GM23338 (cell line): ENCODE measurements around the gene CACNA1G. TPM values are rescaled to one million over a fixed set of nuclear protein-coding genes. Genes with fewer than 3 reads are reported as not detected.

Source experiments
- ATAC-seq: fragments of 200-7000 bp; cut with Tn5 transposase; 3 replicates; pipeline ENCODE4 v1.9.1; 2020
- DNase-seq: peaks from one replicate; pipeline ENCODE4 v3.0.0-alpha.2; 2015; ENCODE audit warnings: low spot score
- H2AFZ ChIP-seq: fragments of 200-600 bp; sonication (generic); 2 replicates; pipeline ENCODE4 v1.8.0; 2016; ENCODE audit warnings: antibody characterized with exemption, mild to moderate bottlenecking, moderate library complexity
- H3F3A ChIP-seq: fragments of 200-600 bp; sonication (generic); replicated peaks from 2 replicates; pipeline ENCODE4 v1.8.0; 2017; ENCODE audit warnings: antibody characterized with exemption, mixed run types, low read depth
- H3K27ac ChIP-seq: fragments of 200-600 bp; sonication (generic); 2 replicates; pipeline ENCODE4 v1.6.1; 2016; ENCODE audit warnings: low read depth
- H3K27me3 ChIP-seq: fragments of 200-600 bp; sonication (generic); 2 replicates; pipeline ENCODE4 v1.8.0; 2016; ENCODE audit warnings: mild to moderate bottlenecking, mixed run types, moderate library complexity; ENCODE audit not compliant: insufficient read depth
- H3K36me3 ChIP-seq: fragments of 200-600 bp; sonication (generic); 2 replicates; pipeline ENCODE4 v1.8.0; 2016; ENCODE audit warnings: mild to moderate bottlenecking; ENCODE audit not compliant: insufficient read depth
- H3K4me1 ChIP-seq: fragments of 200-600 bp; sonication (generic); 2 replicates; pipeline ENCODE4 v1.8.0; 2016; ENCODE audit warnings: mild to moderate bottlenecking, moderate library complexity; ENCODE audit not compliant: insufficient read depth
- H3K4me2 ChIP-seq: fragments of 200-600 bp; sonication (generic); 2 replicates; pipeline ENCODE4 v1.7.1; 2017; ENCODE audit warnings: mixed run types
- H3K4me3 ChIP-seq: fragments of 200-600 bp; sonication (generic); 2 replicates; pipeline ENCODE4 v1.6.1; 2016; ENCODE audit warnings: mixed run types
- H3K79me2 ChIP-seq: fragments of 200-600 bp; sonication (generic); replicated peaks from 2 replicates; pipeline ENCODE4 v1.8.0; 2017; ENCODE audit warnings: mild to moderate bottlenecking; ENCODE audit not compliant: insufficient read depth
- H3K9me2 ChIP-seq: fragments of 200-600 bp; sonication (generic); 2 replicates; pipeline ENCODE4 v1.8.0; 2017; ENCODE audit not compliant: insufficient read depth
- H4K20me1 ChIP-seq: fragments of 200-600 bp; sonication (generic); replicated peaks from 2 replicates; pipeline ENCODE4 v1.8.0; 2017; ENCODE audit warnings: mild to moderate bottlenecking; ENCODE audit not compliant: insufficient read depth
- H3K27ac Mint-ChIP-seq: 2 replicates; pipeline ENCODE4 v1.8.0; 2020; ENCODE audit warnings: inconsistent platforms, mild to moderate bottlenecking, moderate library complexity, mixed read lengths
- H3K27me3 Mint-ChIP-seq: 3 replicates; pipeline ENCODE4 v1.8.0; 2022; ENCODE audit warnings: low read depth, mild to moderate bottlenecking, moderate library complexity, mixed read lengths, inconsistent platforms; ENCODE audit not compliant: insufficient read depth, poor library complexity
- H3K36me3 Mint-ChIP-seq: 3 replicates; pipeline ENCODE4 v1.8.0; 2021; ENCODE audit warnings: low read depth, mild to moderate bottlenecking, inconsistent platforms, moderate library complexity, mixed read lengths
- H3K4me1 Mint-ChIP-seq: 3 replicates; pipeline ENCODE4 v1.8.0; 2020; ENCODE audit warnings: mild to moderate bottlenecking, inconsistent platforms, mixed read lengths
- H3K4me3 Mint-ChIP-seq: 3 replicates; pipeline ENCODE4 v1.8.0; 2021; ENCODE audit warnings: moderate library complexity, mild to moderate bottlenecking, inconsistent platforms, mixed read lengths
- H3K9me3 Mint-ChIP-seq: 3 replicates; pipeline ENCODE4 v1.8.0; 2020; ENCODE audit warnings: moderate library complexity, mild to moderate bottlenecking, inconsistent platforms, mixed read lengths
- CREB1 ChIP-seq: fragments of 250-450 bp; sonication (Bioruptor Pico); IDR thresholded peaks from 2 replicates; pipeline ENCODE4 v1.5.0; 2020; ENCODE audit warnings: low read depth, mild to moderate bottlenecking, moderate library complexity
- CTCF ChIP-seq, 2 experiments: fragments of 200-600 bp in 1 of 2; sonication (generic) in 1 of 2; conservative IDR thresholded peaks; 2 replicates each; pipeline versions ENCODE4 v1.5.1 to v1.6.1; 2016 to 2017; ENCODE audit warnings: antibody characterized with exemption in 2 of 2, low read depth in 2 of 2, mild to moderate bottlenecking in 2 of 2, moderate library complexity in 1 of 2
- EZH2 ChIP-seq: fragments of 200-600 bp; sonication (generic); IDR thresholded peaks from one replicate; pipeline ENCODE4 v1.8.0; 2017; ENCODE audit warnings: antibody characterized with exemption, mild to moderate bottlenecking, low read depth; ENCODE audit not compliant: unreplicated experiment
- JUNB ChIP-seq: IDR thresholded peaks from one replicate; pipeline ENCODE4 v1.6.1; 2016; ENCODE audit warnings: antibody characterized with exemption; ENCODE audit not compliant: unreplicated experiment
- NANOG ChIP-seq: IDR thresholded peaks from 2 replicates; pipeline ENCODE4 v1.6.1; 2016; ENCODE audit warnings: antibody characterized with exemption, borderline replicate concordance
- POLR2AphosphoS5 ChIP-seq: IDR thresholded peaks from 2 replicates; pipeline ENCODE4 v1.6.1; 2016; ENCODE audit warnings: antibody characterized with exemption, low read depth
- REST ChIP-seq: IDR thresholded peaks from one replicate; pipeline ENCODE4 v1.6.1; 2018; ENCODE audit warnings: antibody characterized with exemption; ENCODE audit not compliant: unreplicated experiment
- STAT1 ChIP-seq: IDR thresholded peaks from one replicate; pipeline ENCODE4 v1.6.1; 2016; ENCODE audit warnings: antibody characterized with exemption; ENCODE audit not compliant: unreplicated experiment
- ZNF114 ChIP-seq: fragments of 250-450 bp; sonication (Bioruptor Pico); IDR thresholded peaks from 2 replicates; pipeline ENCODE4 v1.5.0; 2020; ENCODE audit warnings: mild to moderate bottlenecking, moderate library complexity
- polyA plus RNA-seq: library from polyadenylated mRNA; unstranded; fragments of >200 nt; fragmentation: Nextera tagmentation; extraction: Ambion mirVana; gene quantifications from 2 replicates; pipeline ENCODE4 v1.2.1, GENCODE V29; 2016
- total RNA-seq: library from RNA; depleted of rRNA; stranded (reverse); fragments of >200 nt; shearing (Covaris generic); gene quantifications from 2 replicates; pipeline ENCODE4 v1.2.3, GENCODE V29; 2014

CACNA1G gene
- total and polyA plus RNA-seq, 2 experiments from 2014 or later = 1.4 to 5.1 TPM

GRCh38 chr17:50621574-50622031, 61.1 kb downstream of the CACNA1G start:
- H3F3A ChIP-seq = no peaks in the 10 kb centered on the region
- H3K27me3 ChIP-seq = no peaks in the 10 kb centered on the region
- H3K79me2 ChIP-seq = no peaks in the 10 kb centered on the region
- H3K27ac Mint-ChIP-seq = no peak overlapping the region
- H3K27me3 Mint-ChIP-seq = peaks cover 8% of the 10 kb centered on the region
- no peak overlapping the region for H2AFZ ChIP-seq
- H3K4me1 Mint-ChIP-seq = peaks cover 34% of the 10 kb centered on the region
- H4K20me1 ChIP-seq = no peaks in the 10 kb centered on the region
- DNase-seq = no peak
- peak overlapping the region; percentile 41; the same call in 1 of the 2 replicates for H3K4me3 ChIP-seq
- TF ChIP-seq NANOG = no peak
- 0 out of 2 replicates have a peak, but pooled peaks have one; percentile 51 for TF ChIP-seq CREB1 (CRISPR knock-in tag)
- peak overlapping the region; percentile 73 for H3K4me2 ChIP-seq
- H3K4me3 Mint-ChIP-seq = peak overlapping the region; percentile 55
- H3K9me3 Mint-ChIP-seq = no peaks in the 10 kb centered on the region
- no peak; the same call in 2 of the 3 replicates for ATAC-seq
- H3K36me3 Mint-ChIP-seq = no peaks in the 10 kb centered on the region
- H3K36me3 ChIP-seq = no peaks in the 10 kb centered on the region
- no peak overlapping the region for H3K27ac ChIP-seq
- H3K9me2 ChIP-seq = no peaks in the 10 kb centered on the region
- H3K4me1 ChIP-seq = peaks cover 5% of the 10 kb centered on the region; the same call in 1 of the 2 replicates

- no peaks in the 10 kb centered on the region; the same call in 1 of the 2 replicates for H3K27me3 ChIP-seq
- no peaks in the 10 kb centered on the region for H4K20me1 ChIP-seq
- H3K4me2 ChIP-seq = no peak overlapping the region
- no peaks in the 10 kb centered on the region for H3K36me3 ChIP-seq
- Mint-ChIP-seq H3K4me1 (peaks cover 55% of the 10 kb centered on the region), H3K27me3 (peaks cover 16% of the 10 kb centered on the region), H3K9me3 (no peaks in the 10 kb centered on the region), H3K4me3 (no peak overlapping the region), H3K36me3 (no peaks in the 10 kb centered on the region), H3K27ac (no peak overlapping the region)
- H3K9me2 ChIP-seq = no peaks in the 10 kb centered on the region
- ATAC-seq (no peak), DNase-seq (no peak)
- peaks cover 23% of the 10 kb centered on the region; the same call in 1 of the 2 replicates for H3K4me1 ChIP-seq
- no peak overlapping the region for H3K27ac ChIP-seq
- no peak overlapping the region for H2AFZ ChIP-seq
- no peaks in the 10 kb centered on the region for H3K79me2 ChIP-seq
- H3F3A ChIP-seq = no peaks in the 10 kb centered on the region
- H3K4me3 ChIP-seq = no peak overlapping the region
- no peak for TF ChIP-seq CTCF (conservative IDR thresholded peaks at IDR 0.05; ENCODE audit: low read depth in 2 of 2)
- no peak for TF ChIP-seq NANOG
- TF ChIP-seq ZNF114 (CRISPR knock-in tag) = no peak
- no peak for TF ChIP-seq POLR2AphosphoS5
- no peak for TF ChIP-seq EZH2
- TF ChIP-seq REST = no peak
- TF ChIP-seq JUNB = no peak
- TF ChIP-seq CREB1 (CRISPR knock-in tag) = no peak
- TF ChIP-seq STAT1 = no peak
Measured at GRCh38 chr17:50624321-50624934, 63.9 kb downstream of the CACNA1G start.
